IPS DF 6.9 (cell line): Measurements from ENCODE around the gene MYB.

Experiments
- DNase-seq: peaks from one replicate; pipeline ENCODE4 v3.0.0-alpha.2; 2013; ENCODE audit warnings: low read depth, low spot score
- H3K27ac ChIP-seq: one replicate; pipeline ENCODE4 v1.5.1; 2013; ENCODE audit warnings: low read length, control low read depth
- H3K27me3 ChIP-seq: 2 replicates; pipeline ENCODE4 v1.6.1; 2013; ENCODE audit warnings: mild to moderate bottlenecking, low read length; ENCODE audit not compliant: control insufficient read depth, insufficient read depth
- H3K36me3 ChIP-seq: 2 replicates; pipeline ENCODE4 v1.6.1; 2013; ENCODE audit warnings: low read length; ENCODE audit not compliant: control insufficient read depth, insufficient read depth
- H3K4me1 ChIP-seq: 2 replicates; pipeline ENCODE4 v1.6.1; 2013; ENCODE audit warnings: low read length; ENCODE audit not compliant: control insufficient read depth, insufficient read depth
- H3K4me3 ChIP-seq: 2 replicates; pipeline ENCODE4 v1.5.1; 2013; ENCODE audit warnings: mild to moderate bottlenecking, low read length
- H3K9me3 ChIP-seq: 2 replicates; pipeline ENCODE4 v1.6.1; 2013; ENCODE audit warnings: low read length, inconsistent platforms; ENCODE audit not compliant: control insufficient read depth, insufficient read depth
- WGBS: extraction: QIAGEN DNeasy Blood & Tissue Kit; methylation state at CpG from one replicate; pipeline ENCODE4 v1.1.7; 2013; ENCODE audit warnings: mixed read lengths, missing lambda C conversion rate; ENCODE audit not compliant: insufficient read length, insufficient coverage; 5-methylcytosine and 5-hydroxymethylcytosine counted together

MYB gene

DNA sequence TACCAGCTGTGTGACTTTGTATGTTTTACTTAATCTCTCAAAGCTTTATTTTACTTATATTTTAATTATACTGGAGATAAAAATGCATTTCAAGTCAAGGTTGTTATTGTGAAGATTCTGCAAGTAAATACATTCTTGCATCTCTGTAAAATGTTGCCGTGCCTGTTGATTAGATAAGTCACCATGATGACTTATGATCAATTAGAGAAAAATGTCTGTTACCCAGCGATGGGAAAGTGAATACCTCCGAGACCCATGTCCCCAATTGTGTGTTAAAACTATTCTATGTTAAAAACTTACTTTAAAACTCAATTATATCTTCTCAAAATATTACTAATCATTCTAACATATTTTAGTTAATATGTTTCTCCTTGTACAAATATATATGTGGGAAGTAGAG is 39.9 kb downstream of the MYB start:
- Histone ChIP-seq H3K27me3 (no peaks in the 10 kb centered on the region), H3K4me1 (no peaks in the 10 kb centered on the region), H3K36me3 (no peaks in the 10 kb centered on the region), H3K4me3 (no peak overlapping the region), H3K9me3 (no peaks in the 10 kb centered on the region), H3K27ac (no peak overlapping the region)
- DNase-seq, result no peak
- WGBS, result no CpG with 5 or more reads among the region's 3 CpGs

DNA sequence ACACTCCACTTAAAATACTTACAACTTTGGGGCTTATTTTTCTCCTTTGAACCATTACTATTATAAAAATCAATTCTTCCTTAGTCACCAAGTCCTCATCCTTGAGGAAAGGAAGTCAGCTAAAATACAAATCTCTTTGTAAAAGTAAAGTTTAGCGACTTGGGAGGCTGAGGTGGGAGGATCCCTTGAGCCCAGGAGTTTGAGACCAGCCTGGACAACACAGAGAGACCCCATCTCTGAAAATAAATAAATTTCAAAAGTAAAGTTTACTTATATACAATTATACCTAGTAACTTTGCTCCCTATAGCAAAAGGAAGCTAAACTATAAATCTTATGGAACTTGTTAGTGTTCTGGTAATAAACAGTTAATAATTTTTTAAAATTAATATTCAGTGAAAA is 40.4 kb downstream of the MYB start:
- Histone ChIP-seq H3K36me3 (no peaks in the 10 kb centered on the region), H3K27me3 (no peaks in the 10 kb centered on the region), H3K4me3 (no peak overlapping the region), H3K4me1 (no peaks in the 10 kb centered on the region), H3K27ac (no peak overlapping the region), H3K9me3 (no peaks in the 10 kb centered on the region)
- no peak for DNase-seq
- WGBS, result no CpG with 5 or more reads among the region's 1 CpG

DNA sequence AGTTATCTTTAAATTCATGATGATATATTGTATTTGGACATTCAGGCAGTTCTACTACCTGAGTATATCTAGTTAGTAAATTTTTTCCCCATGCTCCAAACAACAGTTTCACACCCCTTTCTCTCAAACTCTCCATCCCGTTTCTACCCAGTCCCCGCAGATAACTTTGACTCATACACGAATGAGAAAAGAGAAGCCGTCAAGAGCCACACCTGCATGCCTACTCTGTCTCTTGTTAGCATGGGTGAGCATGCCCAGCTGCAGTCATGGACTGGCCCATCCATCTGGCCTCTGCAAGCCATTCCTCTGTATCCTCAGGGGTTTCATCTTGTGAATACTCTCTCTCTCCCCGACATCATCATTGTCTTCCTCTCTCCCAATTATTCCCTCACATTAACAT is 41.5 kb downstream of the MYB start:
- no peaks in the 10 kb centered on the region for H3K9me3 ChIP-seq
- WGBS, result no CpG with 5 or more reads among the region's 5 CpGs
- DNase-seq, result no peak
- no peaks in the 10 kb centered on the region for H3K36me3 ChIP-seq
- H3K27ac ChIP-seq, result no peak overlapping the region
- H3K4me1 ChIP-seq, result no peaks in the 10 kb centered on the region
- H3K27me3 ChIP-seq, result no peaks in the 10 kb centered on the region
- H3K4me3 ChIP-seq, result no peak overlapping the region

DNA sequence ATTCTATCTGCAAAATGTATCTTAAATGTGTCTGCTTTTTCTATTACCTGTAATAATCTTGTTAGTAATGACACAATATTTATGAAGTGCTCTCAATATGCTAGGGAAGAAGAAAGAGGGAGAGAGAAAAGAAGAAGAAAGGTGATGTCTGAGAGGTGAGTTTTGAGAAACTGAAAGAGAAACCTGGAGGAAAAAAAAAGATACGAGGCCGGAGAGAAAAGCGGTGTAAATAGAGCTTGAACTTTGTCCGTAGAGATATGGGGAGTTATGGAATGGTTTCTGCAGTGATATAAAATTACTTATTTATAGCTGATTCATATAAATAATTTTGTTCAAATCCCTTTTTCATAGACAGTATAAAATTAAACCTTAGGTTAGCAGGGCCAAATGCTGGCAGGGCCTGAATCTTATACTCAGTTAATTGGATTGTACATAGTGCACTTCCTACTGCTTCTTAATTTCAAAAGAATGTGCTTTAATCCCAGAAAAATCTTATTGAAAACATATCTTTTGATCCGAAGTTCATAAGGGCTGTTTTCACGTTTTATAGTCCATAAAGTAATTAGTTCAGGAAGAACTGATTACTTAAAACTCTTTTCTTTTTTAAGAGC is 43.0 kb downstream of the MYB start:
- Histone ChIP-seq H3K4me3 (no peak overlapping the region), H3K4me1 (no peaks in the 10 kb centered on the region), H3K27me3 (no peaks in the 10 kb centered on the region), H3K9me3 (no peaks in the 10 kb centered on the region), H3K36me3 (no peaks in the 10 kb centered on the region), H3K27ac (no peak overlapping the region)
- WGBS, result no CpG with 5 or more reads among the region's 6 CpGs
- no peak for DNase-seq

DNA sequence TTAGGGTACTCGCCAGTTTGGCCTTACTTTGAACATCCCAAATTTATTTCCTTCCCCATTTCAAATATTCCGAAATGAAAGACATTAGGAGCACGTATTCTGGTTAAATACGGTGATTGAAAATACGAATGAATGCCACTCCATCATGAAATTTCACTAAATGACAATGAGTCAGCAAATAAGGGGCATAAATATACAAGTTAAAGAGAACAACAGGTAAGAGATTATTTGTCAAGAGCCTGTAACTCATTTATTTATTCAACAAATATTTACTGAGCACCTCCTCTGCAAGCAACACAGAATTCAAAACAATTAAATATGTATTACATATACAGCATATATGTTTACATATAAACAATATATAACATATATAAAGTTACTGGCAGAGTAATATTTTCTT is 44.8 kb downstream of the MYB start:
- Histone ChIP-seq H3K4me3 (no peak overlapping the region), H3K27me3 (no peaks in the 10 kb centered on the region), H3K4me1 (no peaks in the 10 kb centered on the region), H3K36me3 (no peaks in the 10 kb centered on the region), H3K27ac (no peak overlapping the region), H3K9me3 (no peaks in the 10 kb centered on the region)
- DNase-seq, result no peak
- no CpG with 5 or more reads among the region's 5 CpGs for WGBS

DNA sequence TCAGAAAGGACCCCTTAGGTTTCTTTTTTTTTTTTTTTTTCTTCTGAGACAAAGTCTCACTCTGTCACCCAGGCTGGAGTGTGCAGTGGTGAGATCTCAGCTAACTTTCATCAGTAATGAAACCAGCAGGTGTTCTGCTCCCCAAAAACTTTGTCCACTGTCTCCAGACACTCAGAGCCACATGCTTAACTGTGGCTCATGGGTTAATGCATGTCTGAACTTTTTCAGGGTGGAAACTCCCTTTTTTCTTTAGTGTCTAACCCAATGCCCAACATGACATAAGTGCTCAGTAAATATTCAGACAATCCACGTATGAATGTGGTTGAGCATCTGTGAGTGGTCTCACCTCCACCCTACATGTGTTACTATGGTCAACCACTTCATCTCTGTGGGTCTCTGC is 45.4 kb downstream of the MYB start:
- Histone ChIP-seq H3K4me3 (no peak overlapping the region), H3K9me3 (no peaks in the 10 kb centered on the region), H3K4me1 (no peaks in the 10 kb centered on the region), H3K27ac (no peak overlapping the region), H3K27me3 (no peaks in the 10 kb centered on the region), H3K36me3 (no peaks in the 10 kb centered on the region)
- WGBS, result no CpG with 5 or more reads among the region's 1 CpG
- no peak for DNase-seq

DNA sequence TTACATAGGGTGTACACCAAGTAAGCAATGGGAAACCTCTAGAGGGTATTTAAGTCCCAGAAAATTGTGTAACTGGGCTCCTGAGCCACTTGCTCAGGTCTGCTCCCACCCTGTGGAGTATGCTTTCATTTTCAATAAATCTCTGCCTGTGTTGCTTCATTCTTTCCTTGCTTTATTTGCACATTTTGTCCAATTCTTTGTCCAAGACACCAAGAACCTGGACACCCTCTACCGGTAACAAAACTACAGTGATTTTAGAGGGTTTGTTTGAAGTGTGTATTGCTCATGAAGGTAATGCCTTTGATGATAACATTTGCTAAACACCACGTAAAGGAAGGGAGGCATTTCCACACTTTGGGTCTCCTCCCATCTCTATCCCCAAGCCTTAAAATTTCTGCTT is 46.2 kb downstream of the MYB start:
- Histone ChIP-seq H3K9me3 (no peaks in the 10 kb centered on the region), H3K36me3 (no peaks in the 10 kb centered on the region), H3K27ac (no peak overlapping the region), H3K27me3 (no peaks in the 10 kb centered on the region), H3K4me1 (no peaks in the 10 kb centered on the region), H3K4me3 (no peak overlapping the region)
- no peak for DNase-seq
- no CpG with 5 or more reads among the region's 2 CpGs for whole genome bisulfite sequencing

DNA sequence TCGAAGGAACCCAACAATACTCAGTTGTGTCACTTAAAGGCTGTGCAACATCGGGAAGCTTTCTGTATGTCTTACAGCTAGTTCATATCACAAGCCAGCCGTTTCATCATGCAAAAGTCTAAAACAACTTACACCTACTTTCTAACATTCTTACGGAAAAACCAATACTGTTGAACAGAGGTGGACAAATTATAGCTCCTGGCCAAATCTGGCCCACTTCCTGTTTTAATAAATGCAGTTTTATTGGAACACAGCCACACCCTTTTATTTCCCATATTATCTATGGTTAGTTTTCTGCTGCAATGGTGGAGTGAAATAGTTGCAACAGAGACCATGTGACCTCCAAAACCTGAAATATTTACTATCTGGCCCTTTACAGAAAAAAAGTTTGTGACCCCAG is 46.6 kb downstream of the MYB start:
- H3K27me3 ChIP-seq, result no peaks in the 10 kb centered on the region
- H3K36me3 ChIP-seq, result no peaks in the 10 kb centered on the region
- no peak overlapping the region for H3K27ac ChIP-seq
- no peaks in the 10 kb centered on the region for H3K4me1 ChIP-seq
- DNase-seq, result no peak
- no CpG with 5 or more reads among the region's 4 CpGs for WGBS
- H3K9me3 ChIP-seq, result no peaks in the 10 kb centered on the region
- H3K4me3 ChIP-seq, result no peak overlapping the region

DNA sequence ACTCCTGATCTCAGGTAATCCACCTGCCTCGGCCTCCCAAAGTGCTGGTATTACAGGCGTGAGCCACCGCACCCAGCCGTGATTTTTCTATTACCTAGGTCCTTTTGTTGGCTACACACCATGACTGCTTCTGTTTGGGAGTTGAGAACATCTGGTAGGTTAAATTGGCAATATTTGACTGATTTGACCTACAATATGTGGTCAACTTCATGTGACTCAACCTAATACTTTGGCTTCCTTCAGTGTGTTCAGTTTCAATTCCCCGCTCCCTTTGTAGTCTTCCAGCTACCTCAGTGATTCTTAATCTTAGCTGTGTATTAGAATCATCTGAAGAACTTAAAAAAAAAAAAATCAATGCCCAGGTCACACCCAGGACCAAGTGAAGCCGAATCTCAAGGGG is 47.4 kb downstream of the MYB start:
- DNase-seq, result no peak
- Histone ChIP-seq H3K27ac (no peak overlapping the region), H3K36me3 (no peaks in the 10 kb centered on the region), H3K4me1 (no peaks in the 10 kb centered on the region), H3K9me3 (no peaks in the 10 kb centered on the region), H3K4me3 (no peak overlapping the region), H3K27me3 (no peaks in the 10 kb centered on the region)
- WGBS, result no CpG with 5 or more reads among the region's 6 CpGs

DNA sequence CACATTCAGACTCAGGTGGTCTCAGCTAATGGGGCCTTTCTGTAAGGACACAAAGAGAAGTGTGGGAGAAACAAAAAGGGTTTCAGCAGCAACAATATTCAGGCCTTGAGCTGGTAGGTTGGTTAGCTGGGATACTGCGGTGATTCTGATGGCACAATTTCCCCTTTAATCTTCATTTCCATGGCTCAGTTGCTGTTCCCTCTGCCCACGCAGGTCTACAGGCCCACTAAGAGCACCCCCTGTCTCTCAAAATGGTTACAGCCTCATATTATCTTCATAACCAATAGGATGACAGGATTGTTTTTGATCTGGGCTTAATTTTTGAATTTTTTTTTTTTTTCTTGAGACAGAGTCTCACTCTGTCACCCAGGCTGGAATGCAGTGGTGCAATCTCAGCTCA is 48.9 kb downstream of the MYB start:
- H3K27me3 ChIP-seq, result no peaks in the 10 kb centered on the region
- no peaks in the 10 kb centered on the region for H3K4me1 ChIP-seq
- WGBS, result no CpG with 5 or more reads among the region's 2 CpGs

DNA sequence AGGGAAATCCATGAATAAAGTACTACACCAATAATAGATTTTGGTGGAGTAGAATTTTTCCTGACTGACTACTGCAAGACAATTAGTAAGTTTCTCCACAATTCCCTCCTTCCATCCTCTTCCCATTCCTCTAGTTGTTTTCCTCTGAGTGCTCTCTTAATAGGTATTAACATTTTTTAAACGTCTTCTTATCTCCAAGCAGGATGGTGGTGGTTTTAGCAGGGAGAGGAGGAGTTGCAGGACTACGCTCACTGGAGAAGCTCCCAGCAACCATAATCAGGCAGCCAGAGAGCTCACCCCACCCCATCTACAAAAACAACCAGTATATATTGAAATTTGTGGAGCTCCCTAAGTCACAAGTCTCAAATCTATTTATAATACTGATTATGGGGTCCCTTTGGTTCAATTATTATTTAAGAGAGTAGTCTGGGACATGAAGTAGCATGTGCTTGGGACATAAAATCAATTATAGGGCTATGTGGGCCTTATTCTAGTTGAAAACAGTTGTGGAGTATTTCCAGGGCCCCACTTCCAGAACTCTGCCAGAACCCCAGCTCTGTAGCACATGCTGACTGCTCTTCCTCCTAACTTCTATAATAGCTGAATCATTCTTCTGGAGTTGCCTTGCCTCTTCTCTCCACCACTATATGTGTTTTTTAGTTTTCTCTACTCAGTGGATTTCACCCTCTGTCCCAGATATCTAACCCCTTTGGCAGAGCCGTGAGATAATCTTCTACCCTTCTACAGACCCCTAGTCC is 49.8 kb downstream of the MYB start:
- Histone ChIP-seq H3K27me3 (no peaks in the 10 kb centered on the region), H3K4me3 (no peak overlapping the region), H3K9me3 (no peaks in the 10 kb centered on the region), H3K36me3 (no peaks in the 10 kb centered on the region), H3K27ac (no peak overlapping the region), H3K4me1 (no peaks in the 10 kb centered on the region)
- no CpG with 5 or more reads among the region's 3 CpGs for WGBS
- DNase-seq, result no peak

More for the DNA sequence above, 48.9 kb downstream of the MYB start:
- no peaks in the 10 kb centered on the region for H3K9me3 ChIP-seq
- H3K36me3 ChIP-seq, result no peaks in the 10 kb centered on the region
- H3K27ac ChIP-seq, result no peak overlapping the region
- H3K4me3 ChIP-seq, result no peak overlapping the region
- no peak for DNase-seq
